ENCODE measurements around the gene HHIPL1.

Gene HHIPL1

GRCh38 chr14:99611646-99612045 is 33.3 kb upstream of the HHIPL1 start:
- DNase-seq (ENCODE audit: low read depth): no peak

- DNase-seq (ENCODE audit: low read depth): no peak
These were observed 32.7 kb upstream of the HHIPL1 start for GRCh38 chr14:99612071-99612737.

DNA sequence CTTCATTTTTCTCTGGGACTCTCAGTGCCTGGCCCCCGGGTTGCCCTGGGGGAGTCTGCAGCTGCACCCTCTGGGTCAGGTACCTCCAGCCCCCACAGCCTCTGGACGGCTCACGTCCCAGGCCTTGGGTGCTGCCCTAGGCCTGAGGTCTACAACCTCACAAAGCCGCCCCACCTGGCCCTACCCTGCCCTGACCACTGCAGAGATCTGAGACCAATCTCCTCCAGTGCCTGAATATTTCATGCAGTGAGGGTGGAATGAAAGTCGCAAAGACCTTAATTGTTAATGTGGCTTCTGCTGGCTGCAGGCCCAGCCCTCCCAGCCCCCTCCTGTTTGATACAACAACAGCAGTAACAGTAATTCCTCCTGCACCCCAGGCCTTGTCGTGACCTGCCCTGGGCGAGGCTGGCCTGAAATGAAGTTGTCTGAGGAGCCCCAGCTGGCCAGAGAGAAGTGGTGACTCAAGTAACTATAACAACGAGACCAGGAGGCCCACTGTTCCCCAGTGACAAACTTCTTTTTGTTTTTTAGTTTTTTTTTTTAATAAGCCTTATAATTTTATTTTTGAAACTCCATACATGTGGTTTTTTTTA is 32.1 kb upstream of the HHIPL1 start:
- DNase-seq (ENCODE audit: low read depth): no peak

DNA sequence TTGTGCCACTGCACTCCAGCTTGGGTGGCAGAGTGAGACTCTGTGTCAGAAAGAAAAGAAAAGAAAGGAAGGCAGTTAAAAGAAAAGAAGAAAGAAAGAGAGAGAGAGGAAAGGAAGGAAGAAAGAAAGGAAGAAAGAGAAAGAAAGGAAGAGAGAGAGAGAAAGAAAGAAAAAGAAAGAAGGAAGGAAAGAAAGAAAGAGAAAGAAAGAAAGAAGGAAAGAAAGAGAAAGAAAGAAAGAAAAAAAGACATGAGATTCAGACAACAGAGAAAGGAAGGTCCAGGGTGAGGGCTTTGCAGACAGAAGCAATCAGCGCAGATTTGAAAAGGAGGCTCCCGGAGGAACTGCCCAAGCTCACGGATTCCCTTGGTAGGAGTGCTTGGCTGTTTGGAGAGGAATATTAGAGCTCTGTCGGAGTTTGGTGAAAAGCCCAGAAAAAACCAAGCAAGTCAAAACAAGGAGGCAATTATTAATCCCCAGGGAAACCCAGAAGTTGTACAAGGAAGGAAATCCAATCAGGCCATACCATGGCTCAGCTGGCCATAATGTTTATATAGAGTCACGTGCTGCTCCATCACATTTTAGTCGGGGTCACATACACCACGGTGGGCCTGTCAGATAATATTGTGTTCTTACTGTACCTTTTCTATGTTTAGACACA is 29.3 kb upstream of the HHIPL1 start:
- DNase-seq (ENCODE audit: low read depth): no peak

DNA sequence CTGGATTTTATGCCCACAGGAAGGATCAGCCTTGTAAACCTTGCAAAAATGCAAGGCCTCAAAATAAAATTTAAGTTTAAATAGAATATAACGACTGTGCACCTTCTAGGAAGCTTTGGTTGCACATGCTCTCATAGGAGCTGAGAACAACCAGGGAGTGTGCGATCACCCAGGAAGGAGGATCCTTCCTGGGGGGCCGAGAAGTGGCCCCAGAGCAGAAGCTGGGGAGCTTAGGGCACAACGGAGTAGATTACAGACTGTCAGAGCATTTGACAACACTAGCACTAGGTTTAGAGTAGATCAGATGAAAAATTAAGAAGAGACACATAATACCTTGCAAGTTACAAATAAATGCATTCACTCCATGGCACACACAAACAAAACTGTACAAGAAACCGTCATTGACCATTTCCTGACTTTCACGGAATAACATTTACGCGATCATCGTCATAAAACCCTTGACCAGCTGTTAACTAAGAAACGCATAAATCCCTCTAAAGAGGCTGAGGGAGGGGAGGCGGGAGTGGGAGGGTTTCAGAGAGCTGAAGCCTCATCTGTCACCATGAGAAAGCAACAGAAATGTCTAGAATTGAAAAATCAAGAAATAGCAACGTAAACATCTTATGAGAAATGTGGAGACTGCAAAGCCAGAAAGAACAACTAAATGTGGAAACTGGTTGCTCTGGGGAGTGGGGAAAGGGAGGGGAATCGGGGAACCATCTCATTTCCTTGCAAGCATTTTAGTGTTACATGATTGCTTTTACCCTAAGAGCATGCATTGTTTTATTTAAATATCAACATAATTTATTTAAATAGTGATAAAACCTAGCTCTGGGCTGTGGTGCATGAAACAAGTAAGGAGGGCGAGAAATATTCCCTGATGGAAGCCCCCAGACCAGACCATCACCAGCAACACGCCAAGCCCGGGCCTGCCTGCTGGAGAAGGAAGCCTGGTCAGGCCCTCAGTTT is 27.8 kb upstream of the HHIPL1 start:
- no peak for DNase-seq (ENCODE audit: low read depth)

GRCh38 chr14:99619835-99620834 is 24.8 kb upstream of the HHIPL1 start:
- DNase-seq (ENCODE audit: low read depth): no peak

- DNase-seq (ENCODE audit: low read depth): no peak
These were observed 23.0 kb upstream of the HHIPL1 start for GRCh38 chr14:99621948-99622347.

DNA sequence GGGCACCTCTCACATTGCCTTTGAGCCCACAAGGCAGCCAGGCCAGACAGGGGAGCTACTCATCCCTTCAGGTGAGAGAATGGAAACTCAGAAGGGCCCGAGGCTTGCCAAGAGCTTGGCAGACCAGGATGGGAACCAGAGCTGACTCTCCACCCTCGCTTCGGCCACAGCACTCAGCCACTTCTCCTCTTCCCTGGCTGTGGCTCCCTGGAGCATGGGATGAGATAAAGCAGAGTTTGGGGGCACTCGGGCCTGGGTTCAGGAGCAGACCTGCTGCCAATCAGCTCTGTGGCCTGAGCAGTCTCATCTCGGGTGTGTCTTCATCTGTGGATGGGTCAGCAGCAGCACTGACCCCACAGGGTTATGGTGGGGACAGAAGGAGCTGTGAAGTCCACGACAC is 20.9 kb upstream of the HHIPL1 start:
- no peak for DNase-seq (ENCODE audit: low read depth)

DNA sequence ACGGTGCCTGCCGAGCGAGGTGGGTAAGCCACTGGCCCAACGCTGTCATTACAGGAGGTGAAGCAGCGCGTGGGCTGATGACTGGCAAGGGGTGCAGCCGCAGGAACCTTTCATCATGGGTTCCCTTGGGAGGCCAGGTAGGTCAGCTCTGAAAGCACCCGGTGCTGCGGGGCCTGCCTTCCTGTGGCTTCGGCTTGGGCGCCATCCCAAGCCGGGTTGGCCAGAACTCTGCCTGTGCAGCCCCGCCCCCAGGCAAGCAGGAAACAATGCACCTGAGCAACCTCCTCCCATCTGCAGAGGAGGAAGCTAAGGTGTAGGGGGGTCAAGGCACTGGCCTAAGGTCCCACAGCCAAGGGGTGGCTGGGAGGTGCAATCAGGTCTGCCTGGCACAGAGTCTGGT is 20.0 kb upstream of the HHIPL1 start:
- no peak for DNase-seq (ENCODE audit: low read depth)

- no peak for DNase-seq (ENCODE audit: low read depth)
These were observed 19.5 kb upstream of the HHIPL1 start for GRCh38 chr14:99625476-99625875.

GRCh38 chr14:99626041-99626648 is 18.8 kb upstream of the HHIPL1 start:
- no peak for DNase-seq (ENCODE audit: low read depth)

DNA sequence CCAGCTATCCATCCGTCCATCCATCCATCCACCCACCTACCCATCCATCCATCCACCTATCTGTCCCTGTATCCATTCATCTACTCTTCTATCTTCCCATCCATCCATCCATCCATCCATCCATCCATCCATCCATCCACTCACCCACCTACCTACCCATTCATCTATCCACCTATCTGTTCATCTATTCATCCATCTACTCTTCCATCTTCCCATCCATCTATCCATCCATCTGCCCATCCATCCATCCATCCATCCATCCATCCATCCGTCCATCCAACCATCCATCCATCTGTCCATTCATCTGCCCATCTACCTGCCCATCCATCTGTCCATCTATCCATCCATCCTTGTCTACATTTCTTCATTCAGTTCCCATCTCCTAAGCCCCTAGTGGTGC is 17.8 kb upstream of the HHIPL1 start:
- DNase-seq (ENCODE audit: low read depth): no peak

DNA sequence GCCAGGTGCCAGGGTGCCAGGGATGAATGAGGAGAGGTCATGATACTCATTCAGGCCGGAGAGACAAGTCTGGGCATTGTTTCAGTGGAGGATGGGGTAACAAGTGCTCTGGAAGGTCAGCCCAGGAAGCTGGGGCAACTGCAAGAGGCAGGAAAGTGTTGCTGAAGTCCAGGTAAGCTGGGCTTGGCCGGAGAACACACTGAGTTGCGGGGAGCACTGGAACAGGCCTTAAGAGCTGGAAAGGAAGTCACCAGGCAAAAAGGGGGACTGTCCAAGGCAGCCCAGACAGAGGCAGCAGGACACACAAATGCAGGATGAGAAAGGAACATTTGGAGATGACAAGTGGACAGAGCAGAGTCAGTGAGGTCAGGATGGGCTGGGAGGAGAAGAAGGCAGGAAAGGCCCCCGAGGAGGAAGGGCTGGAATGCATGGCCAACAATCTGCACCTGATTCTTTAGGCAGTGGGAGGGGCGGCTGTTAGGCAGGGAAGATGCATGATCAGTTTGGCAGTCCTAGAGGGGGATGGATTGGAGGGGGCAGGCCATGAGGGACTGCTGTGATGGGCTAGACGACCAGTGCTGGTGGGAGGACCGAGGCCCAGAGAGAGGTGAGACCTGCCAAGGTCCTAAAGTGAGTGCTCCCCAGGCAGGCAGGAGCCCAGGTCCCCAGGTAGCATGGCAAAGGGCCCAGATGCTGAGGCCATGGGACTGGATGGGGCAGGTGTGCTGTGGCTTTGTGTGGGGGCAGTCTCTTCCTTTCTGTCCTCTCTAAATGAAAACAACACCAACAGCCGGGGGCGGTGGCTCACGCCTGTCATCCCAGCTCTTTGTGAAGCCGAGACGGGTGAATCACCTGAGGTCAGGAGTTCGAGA is 17.2 kb upstream of the HHIPL1 start:
- DNase-seq (ENCODE audit: low read depth): no peak

DNA sequence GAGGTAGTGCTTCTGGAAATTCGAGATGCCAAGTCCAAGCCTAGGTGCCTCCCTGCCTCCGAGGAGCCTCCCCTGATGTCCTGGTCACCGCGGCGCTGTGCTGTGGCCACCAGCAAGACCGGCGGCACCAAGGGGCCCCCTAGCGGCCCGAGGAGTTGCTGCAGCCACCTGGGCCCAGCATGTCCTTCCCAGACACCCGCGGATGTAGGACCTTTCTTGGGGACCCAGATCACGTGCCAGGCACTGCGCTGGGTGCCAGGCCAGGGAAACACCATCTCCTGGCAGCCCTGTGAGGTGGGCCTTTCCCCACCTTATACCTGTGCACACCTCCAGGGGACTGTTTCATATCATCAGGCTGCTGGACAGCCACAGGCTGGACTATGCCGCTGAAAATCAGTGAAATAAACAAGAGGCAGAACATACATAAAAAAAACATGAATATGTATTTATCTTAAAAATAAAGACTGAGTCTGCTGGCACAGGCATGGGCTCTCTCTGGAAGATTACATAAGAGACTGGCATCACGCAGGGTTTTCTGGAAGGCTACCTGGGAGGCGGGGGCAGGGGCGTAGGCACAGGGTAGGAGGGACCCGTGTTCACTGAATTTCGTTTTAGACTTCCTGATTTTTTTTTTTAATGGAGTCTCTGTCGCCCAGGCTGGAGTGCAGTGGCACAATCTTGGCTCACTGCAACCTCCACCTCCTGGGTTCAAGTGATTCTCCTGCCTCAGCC is 15.9 kb upstream of the HHIPL1 start:
- DNase-seq (ENCODE audit: low read depth): peak; percentile 24

- DNase-seq (ENCODE audit: low read depth): no peak
These were observed 14.7 kb upstream of the HHIPL1 start for GRCh38 chr14:99630202-99630601.

- DNase-seq (ENCODE audit: low read depth): no peak
These were observed 12.4 kb upstream of the HHIPL1 start for GRCh38 chr14:99632410-99633035.

DNA sequence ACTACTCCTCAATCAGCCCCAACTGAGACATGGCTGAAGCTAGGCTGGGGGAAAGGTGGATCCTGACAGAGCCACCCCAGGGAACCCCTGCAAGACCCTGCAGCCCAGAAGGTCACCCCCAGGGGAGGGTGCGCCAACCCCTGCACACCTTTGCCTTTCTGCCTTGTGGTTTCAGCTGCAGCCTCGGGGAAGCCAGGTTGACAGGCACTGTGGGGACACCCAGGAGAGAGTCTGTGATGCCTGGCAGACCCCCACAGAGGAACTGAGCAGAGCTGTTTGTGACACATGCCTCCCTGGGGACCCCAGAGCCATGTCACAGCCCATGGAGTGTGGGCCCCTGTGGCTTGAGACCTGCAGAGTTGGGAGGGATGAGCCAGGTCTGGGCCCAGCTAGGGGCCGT is 11.8 kb upstream of the HHIPL1 start:
- DNase-seq (ENCODE audit: low read depth): no peak

- no peak for DNase-seq (ENCODE audit: low read depth)
These were observed 11.0 kb upstream of the HHIPL1 start for GRCh38 chr14:99633918-99634317.

DNA sequence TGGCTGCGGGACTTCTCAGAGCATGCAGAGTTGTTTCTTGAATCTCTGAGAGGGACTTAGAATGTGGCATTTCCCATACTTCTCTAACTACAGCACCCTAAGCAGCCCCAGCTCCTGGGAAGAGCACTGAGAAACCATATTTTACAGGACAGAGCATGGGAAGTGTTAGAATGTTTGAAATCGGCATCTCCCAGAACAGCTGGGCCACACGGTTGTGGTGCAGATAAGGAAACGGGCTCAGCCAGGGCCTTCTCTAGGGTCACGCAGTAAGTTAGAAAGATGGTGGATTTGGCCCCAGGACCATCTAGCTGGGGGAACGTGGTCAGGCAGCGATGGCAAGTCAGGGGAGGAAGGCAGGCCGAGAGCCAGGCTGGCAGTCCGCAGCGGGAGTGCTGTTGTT is 10.5 kb upstream of the HHIPL1 start:
- DNase-seq (ENCODE audit: low read depth): no peak
